GM03348 (cell line): ENCODE measurements around the gene SNAPC5.
"Not testable (repeated sequence)": the region's sequence is repeated elsewhere in the genome, so short reads cannot be mapped to it uniquely, and the experiment has no call there.

Experiments
- DNase-seq: peaks from one replicate; pipeline ENCODE4 v3.0.0; 2012; ENCODE audit warnings: low spot score

SNAPC5 gene, protein sequence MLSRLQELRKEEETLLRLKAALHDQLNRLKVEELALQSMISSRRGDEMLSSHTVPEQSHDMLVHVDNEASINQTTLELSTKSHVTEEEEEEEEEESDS

DNA sequence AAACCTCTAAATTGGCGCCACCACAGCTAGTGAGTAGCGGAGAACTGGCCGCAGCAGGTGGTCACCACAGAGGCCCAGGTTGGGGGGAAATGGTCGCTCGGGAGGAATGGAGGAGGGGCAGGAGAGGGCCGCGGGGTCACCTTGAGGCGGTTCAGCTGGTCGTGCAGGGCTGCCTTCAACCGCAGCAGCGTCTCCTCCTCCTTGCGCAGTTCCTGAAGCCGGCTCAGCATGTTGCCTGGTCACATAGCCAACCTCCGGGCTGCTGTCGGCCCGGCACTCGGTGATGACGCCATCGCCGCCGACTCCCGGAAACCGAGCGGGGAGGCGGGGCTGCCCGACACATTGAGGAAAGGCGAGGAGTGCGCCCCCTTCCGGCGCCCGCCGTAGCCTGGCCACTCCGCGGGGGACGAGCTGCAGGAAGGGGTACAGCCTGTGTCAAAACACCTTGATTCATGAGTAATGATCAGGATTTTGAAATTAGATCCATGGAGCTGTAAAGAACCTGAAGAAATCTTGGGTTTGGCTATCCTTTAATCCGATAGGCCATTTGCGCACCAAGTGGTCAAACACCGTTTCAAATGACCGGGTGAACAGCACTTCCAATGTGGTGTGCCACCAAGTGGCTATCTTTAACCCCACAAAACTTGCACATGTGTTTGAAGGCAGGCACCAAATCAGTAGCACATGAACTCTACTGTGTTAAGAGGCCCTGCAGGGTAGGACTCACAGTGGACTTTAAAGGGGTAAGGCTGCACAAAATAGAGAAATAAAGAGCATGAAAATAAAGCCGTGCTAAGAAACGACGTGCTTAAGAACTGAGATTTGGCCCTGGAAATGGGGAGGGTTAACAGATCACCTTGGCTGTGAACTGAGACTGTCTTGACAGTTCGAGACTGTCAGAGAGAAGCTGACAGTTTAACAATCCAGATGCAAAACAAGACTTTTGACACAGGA is at the start of gene SNAPC5:
TSS of gene SNAPC5 (minus strand) at position 261 of the 954 bp plus-strand sequence. CDS start at position 230, 31 bp downstream.
- DNase-seq = peak; percentile 96

GRCh38 chr15:66545255-66545654 is 47.7 kb upstream of the SNAPC5 start:
- no peak for DNase-seq

DNA sequence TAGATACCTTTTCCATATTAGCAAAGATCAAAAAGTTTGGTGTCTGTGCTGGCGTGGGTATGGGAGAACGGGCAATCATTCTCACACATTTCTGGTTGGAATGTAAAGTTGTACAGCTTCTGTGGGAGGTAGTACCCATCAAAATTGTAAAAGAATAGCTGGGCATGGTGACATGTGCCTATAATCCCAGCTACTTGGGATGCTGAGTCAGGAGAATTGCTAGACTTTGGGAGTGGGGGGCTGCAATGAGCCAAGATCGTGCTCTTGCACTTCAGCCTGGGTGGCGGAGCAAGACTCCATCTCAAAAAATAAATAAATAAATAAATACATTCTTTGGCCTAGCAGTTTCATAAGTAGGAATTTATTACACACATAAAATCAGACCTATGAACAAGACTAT is 45.3 kb upstream of the SNAPC5 start:
- DNase-seq = no peak

- DNase-seq = no peak
Measured at GRCh38 chr15:66535056-66535455, 37.5 kb upstream of the SNAPC5 start.

DNA sequence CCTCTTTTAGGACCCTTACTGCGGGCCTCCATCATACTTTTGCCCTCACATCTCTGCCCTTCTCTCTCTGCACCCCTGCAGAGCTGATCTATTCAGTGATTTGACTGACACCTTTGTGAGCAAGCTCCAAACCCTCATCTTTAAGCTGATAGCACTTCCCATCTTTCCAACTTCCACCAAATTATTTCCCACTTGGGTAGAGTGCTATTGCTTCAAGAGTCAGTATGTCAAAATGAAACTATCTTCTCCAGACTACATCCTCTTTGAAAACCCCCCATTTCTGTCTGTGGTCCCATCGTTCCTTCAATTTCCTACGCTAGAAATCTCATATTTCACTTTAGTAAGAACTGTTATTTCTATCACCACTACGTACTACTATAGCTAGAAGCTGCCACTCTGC is 27.3 kb upstream of the SNAPC5 start:
- no peak for DNase-seq

- DNase-seq = no peak
Measured at GRCh38 chr15:66523926-66524325, 26.4 kb upstream of the SNAPC5 start.

- DNase-seq = peak; percentile 50
Measured at GRCh38 chr15:66515901-66516322, 18.4 kb upstream of the SNAPC5 start.

DNA sequence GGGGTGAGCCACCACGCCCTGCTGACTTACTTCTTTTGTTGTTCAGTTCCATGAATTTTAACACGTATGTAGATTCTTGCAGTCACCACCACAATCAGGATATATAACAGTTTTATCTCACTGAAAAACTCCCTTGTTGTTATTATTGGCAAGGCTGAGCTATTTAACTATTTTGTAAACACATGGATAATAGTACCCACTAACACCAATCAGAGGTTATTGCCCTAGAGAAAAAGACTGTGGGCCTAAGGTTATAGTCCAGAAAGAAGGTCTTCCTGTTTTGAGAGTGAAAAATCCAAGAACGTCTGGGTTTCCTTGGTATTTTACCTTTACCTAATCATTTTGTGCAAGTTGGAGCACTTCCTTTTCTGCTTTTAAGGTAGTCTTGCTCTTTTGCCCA is 17.0 kb upstream of the SNAPC5 start:
- no peak for DNase-seq

DNA sequence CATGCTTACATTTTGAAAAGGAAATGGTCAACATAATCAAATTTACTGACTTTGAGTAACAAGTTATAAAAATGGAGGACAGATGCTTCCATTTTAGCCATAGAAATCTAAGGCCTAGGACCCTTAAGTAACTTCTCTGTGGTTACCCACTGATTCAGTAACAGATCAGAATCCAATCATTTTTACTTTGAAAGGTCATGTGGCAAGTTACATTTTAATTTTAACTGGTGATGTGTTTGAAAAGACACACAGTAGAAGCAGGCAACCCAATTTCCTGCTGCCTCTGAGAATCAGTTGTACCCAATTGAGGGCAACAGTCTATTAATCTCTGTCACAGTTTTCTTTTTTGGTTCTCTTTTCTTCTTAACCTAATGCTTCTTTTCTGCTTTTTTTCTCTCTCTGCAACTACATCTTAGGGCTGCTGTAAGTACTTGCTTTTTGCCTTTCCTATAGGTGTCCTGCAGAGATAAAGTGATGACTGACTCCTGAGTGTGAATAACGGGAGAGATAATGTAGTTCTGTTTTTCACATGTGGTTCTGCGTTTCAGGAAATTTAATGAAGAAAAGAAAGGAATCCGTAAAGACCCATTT is 10.8 kb upstream of the SNAPC5 start:
- no peak for DNase-seq

GRCh38 chr15:66505818-66506217 is 8.3 kb upstream of the SNAPC5 start:
- DNase-seq = no peak

- no peak for DNase-seq
Measured at GRCh38 chr15:66505430-66505811, 7.9 kb upstream of the SNAPC5 start.

DNA sequence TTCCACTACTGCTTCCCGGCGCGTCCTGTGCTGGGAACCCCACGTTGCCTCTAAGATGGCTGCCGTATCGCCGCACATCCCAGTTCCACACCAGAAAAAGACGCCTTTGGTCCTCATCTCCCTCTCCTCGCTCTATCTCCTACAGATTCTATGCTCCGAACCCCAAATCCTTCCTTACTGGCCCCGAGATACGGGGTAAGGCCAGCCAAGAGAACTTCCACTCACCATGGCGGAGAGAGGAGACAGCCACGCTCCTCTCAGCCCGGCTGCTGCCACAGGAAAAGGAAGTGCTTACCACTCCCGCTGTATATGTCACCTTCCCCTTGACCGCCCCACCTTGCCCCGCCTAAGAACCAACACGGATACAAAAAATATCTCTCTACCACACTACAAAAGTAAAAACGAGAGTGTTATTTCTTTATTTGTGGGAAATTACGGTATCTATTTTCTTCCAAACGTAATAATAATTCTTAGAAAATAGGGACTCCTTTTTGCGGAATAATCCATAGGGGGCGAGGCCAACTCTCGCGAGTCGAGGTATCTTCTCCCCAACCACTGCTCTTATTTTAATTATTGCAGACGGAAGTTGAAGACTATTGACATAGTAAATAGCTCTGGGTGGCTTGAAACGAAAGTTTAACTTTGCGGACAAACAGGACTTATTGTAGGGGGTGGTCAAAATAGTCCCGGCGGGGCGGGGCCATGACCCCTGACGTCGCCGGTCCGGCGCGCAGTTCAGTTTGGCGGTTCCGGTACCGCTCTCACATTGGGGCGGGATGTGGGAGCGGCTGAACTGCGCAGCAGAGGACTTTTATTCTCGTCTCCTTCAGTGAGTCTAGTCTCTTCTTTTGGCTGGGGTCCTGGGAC is 7.2 kb upstream of the SNAPC5 start, which contains the start of the genes RPL4 and ZWILCH:
TSS of gene RPL4 (minus strand) at position 293 of the 867 bp plus-strand sequence. CDS start at position 228, 65 bp downstream.
TSS of gene ZWILCH (plus strand) at position 764 of the 867 bp plus-strand sequence. CDS start at position 777, 13 bp downstream.
- peak; percentile 91 for DNase-seq

- peak; percentile 36 for DNase-seq
Measured at GRCh38 chr15:66503780-66504562, 6.4 kb upstream of the SNAPC5 start.

DNA sequence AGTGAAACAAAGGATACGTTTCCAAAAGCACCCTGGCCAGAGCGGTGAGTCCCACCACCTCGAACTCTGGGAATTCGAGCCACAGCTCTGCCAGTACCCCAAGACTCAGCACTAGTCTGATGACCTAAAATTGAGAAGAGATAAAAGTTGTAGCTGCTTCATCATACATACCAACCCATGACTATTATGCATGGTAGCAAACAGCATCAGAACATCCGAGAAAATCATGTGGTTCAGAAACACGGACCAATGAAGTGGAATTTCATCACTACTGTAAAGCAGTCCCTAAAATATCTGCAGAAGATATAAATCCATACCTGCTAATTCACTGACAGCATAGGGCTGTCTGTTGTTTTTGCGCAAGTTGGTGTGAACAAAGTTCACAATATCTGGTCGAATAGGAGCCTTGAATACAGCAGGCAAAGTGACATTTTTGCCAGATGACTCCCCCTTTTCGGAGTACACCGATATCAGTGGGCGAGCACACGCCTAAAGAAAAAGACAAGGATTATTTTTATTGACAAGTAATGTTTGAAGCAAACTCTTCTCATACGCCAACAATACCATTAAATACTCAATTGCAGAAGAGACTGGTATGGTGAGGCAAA is 5.6 kb upstream of the SNAPC5 start:
- peak; percentile 19 for DNase-seq

GRCh38 chr15:66502491-66502890 is 4.9 kb upstream of the SNAPC5 start:
- DNase-seq = no peak

DNA sequence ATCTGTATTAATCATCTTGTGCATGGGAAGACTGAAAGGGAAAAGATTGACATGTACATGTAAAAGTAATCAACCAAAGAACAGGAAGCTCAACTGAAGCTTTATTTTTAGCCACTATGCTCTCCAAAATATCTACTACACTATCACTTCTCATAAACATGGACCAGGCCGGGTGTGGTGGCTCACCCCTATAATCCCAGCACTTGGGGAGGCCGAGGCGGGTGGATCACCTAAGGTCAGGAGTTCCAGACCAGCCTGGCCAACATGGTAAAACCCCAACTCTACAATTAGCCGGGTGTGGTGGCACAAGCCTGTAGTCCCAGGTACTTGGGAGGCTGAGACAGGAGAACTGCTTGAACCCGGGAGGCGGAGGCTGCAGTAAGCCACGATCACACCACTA is 2.8 kb upstream of the SNAPC5 start:
- not testable (repeated sequence) for DNase-seq

DNA sequence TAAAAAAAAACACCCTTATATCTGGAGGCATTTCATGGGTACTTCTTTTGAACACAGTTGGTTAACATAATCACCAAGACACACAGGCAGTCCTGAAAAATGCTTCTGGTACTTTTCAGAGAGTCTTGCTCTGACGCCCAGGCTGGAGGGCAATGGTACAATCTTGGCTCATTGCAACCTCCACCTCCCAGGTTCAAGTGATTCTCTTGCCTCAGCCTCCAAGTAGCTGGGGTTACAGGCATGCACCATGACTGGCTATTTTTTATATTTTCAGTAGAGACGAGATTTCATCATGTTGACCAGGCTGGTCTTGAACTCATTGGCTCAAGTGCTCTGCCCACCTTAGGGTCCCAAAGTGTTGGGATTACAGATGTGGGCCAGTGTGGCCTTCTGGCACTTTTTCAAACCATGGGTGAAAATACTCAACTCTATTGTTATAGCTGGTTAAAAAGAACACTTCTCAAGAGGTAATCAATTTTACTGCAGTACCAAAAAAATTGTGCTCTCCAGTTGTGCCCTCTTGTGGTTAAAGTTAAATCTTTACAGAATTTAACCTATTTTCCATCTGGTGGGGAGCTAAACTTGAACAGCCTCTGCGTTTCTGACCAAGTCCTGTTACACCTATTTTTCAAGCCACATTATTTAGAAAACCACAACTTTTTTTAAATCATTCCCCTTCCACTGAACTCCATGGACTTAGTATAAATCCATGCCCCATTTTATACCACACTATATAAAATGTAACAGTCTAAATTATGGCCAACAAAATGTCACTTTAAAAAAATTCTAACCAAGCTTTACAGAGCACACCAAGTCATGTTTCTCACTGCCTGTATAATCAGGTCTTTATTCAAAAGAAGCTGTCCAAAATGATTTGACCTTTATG is 1.2 kb upstream of the SNAPC5 start:
- peak; percentile 34 for DNase-seq

DNA sequence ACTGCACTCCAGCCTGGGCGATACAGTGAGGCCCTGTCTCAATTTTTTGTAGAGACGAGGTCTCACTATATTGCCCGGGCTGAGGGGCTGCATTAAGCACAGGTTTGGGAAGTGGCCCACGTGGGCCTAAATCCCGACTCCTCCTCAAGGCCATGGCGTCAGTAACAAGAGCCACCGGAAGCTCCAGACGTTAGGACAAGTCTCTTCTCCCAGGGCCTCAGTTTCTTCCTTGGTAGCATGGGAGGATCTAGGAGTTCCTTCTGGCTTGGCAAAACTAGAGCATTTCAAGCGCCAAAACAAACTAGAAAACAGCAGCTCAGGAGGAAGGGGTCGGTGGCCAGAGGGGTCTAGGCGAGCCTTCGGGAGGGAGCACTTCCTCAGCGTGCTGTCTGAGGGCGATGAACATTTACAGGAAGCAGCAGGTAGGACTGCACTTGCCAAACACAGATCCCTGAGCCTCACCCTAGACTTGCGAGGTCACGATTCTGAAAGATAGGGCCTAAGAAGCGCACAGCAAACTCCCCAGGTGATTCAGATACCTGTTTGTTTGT is 536 bp downstream of the SNAPC5 start:
- no peak for DNase-seq

DNA sequence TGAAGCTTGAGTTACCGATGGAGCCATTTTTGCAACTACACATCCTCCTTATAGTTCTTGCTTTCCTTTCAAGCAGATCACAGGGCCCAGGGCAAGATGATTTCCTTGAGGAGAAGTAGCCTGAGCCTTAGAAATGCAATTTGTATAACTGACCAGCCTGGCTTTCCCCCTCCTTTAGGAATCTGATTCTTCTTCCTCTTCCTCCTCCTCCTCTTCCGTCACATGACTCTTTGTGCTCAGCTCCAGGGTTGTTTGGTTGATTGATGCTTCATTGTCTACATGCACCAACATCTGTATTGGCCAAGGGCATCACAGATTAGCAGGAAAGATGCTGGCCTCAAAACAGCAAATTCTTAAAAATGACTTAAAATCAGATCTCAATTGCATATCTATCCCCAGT is 3.3 kb downstream of the SNAPC5 start:
- DNase-seq = no peak
